Right lobe of liver (tissue), 4 donors: ENCODE measurements around the gene HSPG2.

Source experiments
- CTCF ChIP-seq, 4 donors: fragments of 200-600 bp in 3 of 4; fragments of 450-650 bp in 1 of 4; IDR thresholded peaks; one replicate each; pipeline versions ENCODE4 v1.5.1 to v1.8.0; 2016 to 2022; ENCODE audit warnings: antibody characterized with exemption in 4 of 4, mild to moderate bottlenecking in 2 of 4
- POLR2A ChIP-seq: fragments of 450-650 bp; IDR thresholded peaks from one replicate; pipeline ENCODE4 v1.6.1; 2017; ENCODE audit warnings: antibody characterized with exemption, mild to moderate bottlenecking
- donor health status: DM: no; HTN: no; CAD: no.
- donor health status: DM: no; HTN: no; CAD: no.
- donor health status: DM: no; HTN: yes; CAD: no.

GRCh38 chr1:21779613-21780521 lies 157.2 kb downstream of the HSPG2 start:
- no peak for TF ChIP-seq CTCF (IDR thresholded peaks at IDR 0.05)
- no peak for TF ChIP-seq POLR2A
